ENCODE measurements around the gene TMED5.

DNA sequence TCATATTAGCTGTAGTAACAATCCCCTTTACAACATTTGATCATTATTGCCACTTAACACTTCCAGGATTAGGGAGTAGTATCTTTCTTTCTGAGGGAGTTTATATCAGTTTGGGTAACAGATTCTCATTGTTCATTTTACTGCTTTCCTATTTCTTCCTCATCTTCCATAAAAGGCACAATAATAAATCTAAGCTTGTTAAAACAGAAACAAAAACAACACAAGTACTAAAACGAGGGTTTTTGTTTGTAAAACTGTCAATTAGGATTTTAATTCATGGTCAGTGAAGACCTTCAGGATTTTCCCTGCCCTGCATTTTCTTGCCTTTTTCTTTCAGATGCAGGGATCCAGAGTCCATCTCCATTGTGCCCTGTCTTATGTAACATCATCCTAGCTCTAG, 29.5 kb downstream of the TMED5 start:
- TF ChIP-seq, protein P1, sequence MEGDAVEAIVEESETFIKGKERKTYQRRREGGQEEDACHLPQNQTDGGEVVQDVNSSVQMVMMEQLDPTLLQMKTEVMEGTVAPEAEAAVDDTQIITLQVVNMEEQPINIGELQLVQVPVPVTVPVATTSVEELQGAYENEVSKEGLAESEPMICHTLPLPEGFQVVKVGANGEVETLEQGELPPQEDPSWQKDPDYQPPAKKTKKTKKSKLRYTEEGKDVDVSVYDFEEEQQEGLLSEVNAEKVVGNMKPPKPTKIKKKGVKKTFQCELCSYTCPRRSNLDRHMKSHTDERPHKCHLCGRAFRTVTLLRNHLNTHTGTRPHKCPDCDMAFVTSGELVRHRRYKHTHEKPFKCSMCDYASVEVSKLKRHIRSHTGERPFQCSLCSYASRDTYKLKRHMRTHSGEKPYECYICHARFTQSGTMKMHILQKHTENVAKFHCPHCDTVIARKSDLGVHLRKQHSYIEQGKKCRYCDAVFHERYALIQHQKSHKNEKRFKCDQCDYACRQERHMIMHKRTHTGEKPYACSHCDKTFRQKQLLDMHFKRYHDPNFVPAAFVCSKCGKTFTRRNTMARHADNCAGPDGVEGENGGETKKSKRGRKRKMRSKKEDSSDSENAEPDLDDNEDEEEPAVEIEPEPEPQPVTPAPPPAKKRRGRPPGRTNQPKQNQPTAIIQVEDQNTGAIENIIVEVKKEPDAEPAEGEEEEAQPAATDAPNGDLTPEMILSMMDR (conservative IDR thresholded peaks at IDR 0.05; ENCODE audit: low read depth in 2 of 2), result no peak
- TF ChIP-seq ZNF114 (CRISPR knock-in tag; IDR thresholded peaks at IDR 0.05), result no peak
- no peak for TF ChIP-seq JUNB (IDR thresholded peaks at IDR 0.05; ENCODE audit: unreplicated experiment)
- TF ChIP-seq EZH2 (IDR thresholded peaks at IDR 0.05; ENCODE audit: low read depth, unreplicated experiment), result no peak
- no peak for TF ChIP-seq CREB1 (CRISPR knock-in tag; IDR thresholded peaks at IDR 0.05; ENCODE audit: low read depth)
- TF ChIP-seq, protein P2, sequence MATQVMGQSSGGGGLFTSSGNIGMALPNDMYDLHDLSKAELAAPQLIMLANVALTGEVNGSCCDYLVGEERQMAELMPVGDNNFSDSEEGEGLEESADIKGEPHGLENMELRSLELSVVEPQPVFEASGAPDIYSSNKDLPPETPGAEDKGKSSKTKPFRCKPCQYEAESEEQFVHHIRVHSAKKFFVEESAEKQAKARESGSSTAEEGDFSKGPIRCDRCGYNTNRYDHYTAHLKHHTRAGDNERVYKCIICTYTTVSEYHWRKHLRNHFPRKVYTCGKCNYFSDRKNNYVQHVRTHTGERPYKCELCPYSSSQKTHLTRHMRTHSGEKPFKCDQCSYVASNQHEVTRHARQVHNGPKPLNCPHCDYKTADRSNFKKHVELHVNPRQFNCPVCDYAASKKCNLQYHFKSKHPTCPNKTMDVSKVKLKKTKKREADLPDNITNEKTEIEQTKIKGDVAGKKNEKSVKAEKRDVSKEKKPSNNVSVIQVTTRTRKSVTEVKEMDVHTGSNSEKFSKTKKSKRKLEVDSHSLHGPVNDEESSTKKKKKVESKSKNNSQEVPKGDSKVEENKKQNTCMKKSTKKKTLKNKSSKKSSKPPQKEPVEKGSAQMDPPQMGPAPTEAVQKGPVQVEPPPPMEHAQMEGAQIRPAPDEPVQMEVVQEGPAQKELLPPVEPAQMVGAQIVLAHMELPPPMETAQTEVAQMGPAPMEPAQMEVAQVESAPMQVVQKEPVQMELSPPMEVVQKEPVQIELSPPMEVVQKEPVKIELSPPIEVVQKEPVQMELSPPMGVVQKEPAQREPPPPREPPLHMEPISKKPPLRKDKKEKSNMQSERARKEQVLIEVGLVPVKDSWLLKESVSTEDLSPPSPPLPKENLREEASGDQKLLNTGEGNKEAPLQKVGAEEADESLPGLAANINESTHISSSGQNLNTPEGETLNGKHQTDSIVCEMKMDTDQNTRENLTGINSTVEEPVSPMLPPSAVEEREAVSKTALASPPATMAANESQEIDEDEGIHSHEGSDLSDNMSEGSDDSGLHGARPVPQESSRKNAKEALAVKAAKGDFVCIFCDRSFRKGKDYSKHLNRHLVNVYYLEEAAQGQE (IDR thresholded peaks at IDR 0.05; ENCODE audit: unreplicated experiment), result no peak
- no peak for TF ChIP-seq EZH2phosphoT487 (IDR thresholded peaks at IDR 0.05; ENCODE audit: unreplicated experiment)
- no peak for TF ChIP-seq POLR2AphosphoS5 (IDR thresholded peaks at IDR 0.05; ENCODE audit: low read depth)
